Panc1 (cell line): Measurements from ENCODE around the gene ADAM10. TPM values are rescaled to one million over a fixed set of nuclear protein-coding genes. Genes with fewer than 3 reads are reported as not detected.

Source experiments
- ATAC-seq: fragments of 200-7000 bp; cut with Tn5 transposase; 2 replicates; pipeline ENCODE4 v1.9.1; 2020; ENCODE audit warnings: mild to moderate bottlenecking, moderate library complexity
- BruUV-seq: library from RNA; stranded (reverse); fragments of 400-500 nt; replicated peaks from 2 replicates; lab custom pipeline; 2021; lab: Mats Ljungman, UMichigan
- CTCF ChIA-PET: fragments of 300-600 bp; sonication (Branson Sonifier 250); formaldehyde crosslinking; loops from one replicate; lab custom pipeline; 2022; ENCODE audit warnings: antibody characterized with exemption; lab: Charles Lee
- POLR2A ChIA-PET: fragments of 300-600 bp; sonication (Branson Sonifier 250); formaldehyde crosslinking; loops from one replicate; lab custom pipeline; 2022; ENCODE audit warnings: antibody characterized with exemption; lab: Charles Lee
- DNase-seq: peaks from one replicate; pipeline ENCODE4 v3.0.0-alpha.2; 2010; ENCODE audit warnings: low read depth, low spot score
- H3K27ac ChIP-seq: 2 replicates; pipeline ENCODE4 v1.5.1; 2011; ENCODE audit warnings: mild to moderate bottlenecking, low read length, inconsistent platforms
- H3K27me3 ChIP-seq: fragments of 200-500 bp; sonication (Bioruptor generic); 2 replicates; pipeline ENCODE4 v1.6.0; 2014; ENCODE audit warnings: low read length, inconsistent platforms; ENCODE audit not compliant: control insufficient read depth, insufficient read depth
- H3K36me3 ChIP-seq: fragments of 200-500 bp; sonication (Bioruptor generic); 2 replicates; pipeline ENCODE4 v1.5.1; 2014; ENCODE audit warnings: inconsistent platforms, mild to moderate bottlenecking, low read length, moderate library complexity; ENCODE audit not compliant: control insufficient read depth, insufficient read depth
- H3K4me1 ChIP-seq: 2 replicates; pipeline ENCODE4 v1.5.1; 2011; ENCODE audit warnings: inconsistent platforms, mild to moderate bottlenecking, low read length, moderate library complexity; ENCODE audit not compliant: control insufficient read depth, insufficient read depth
- H3K4me3 ChIP-seq, 2 experiments: 2 replicates each; pipeline ENCODE4 v1.5.1; 2011 to 2012; ENCODE audit warnings: low read depth in 2 of 2, low read length in 2 of 2, mild to moderate bottlenecking in 2 of 2, inconsistent platforms in 1 of 2, moderate library complexity in 1 of 2
- H3K9me3 ChIP-seq: fragments of 200-500 bp; sonication (Bioruptor generic); 2 replicates; pipeline ENCODE4 v1.5.1; 2014; ENCODE audit warnings: low read depth, mild to moderate bottlenecking, inconsistent platforms, low read length, moderate library complexity; ENCODE audit not compliant: control insufficient read depth, insufficient read depth
- CTCF ChIP-seq: fragments of 450-650 bp; IDR thresholded peaks from 2 replicates; pipeline ENCODE4 v1.5.1; 2017; ENCODE audit warnings: mild to moderate bottlenecking
- POLR2AphosphoS5 ChIP-seq: IDR thresholded peaks from 2 replicates; pipeline ENCODE4 v1.6.1; 2012; ENCODE audit warnings: mild to moderate bottlenecking, low read depth, low read length, moderate library complexity
- REST ChIP-seq, 2 experiments: IDR thresholded peaks; 2 replicates each; pipeline ENCODE4 v1.6.1; 2011 to 2012; ENCODE audit warnings: low read depth in 2 of 2, control low read depth in 1 of 2, low read length in 1 of 2, mild to moderate bottlenecking in 1 of 2, moderate library complexity in 1 of 2; ENCODE audit not compliant: insufficient read depth in 1 of 2
- SIN3A ChIP-seq: IDR thresholded peaks from 2 replicates; pipeline ENCODE4 v1.6.1; 2012; ENCODE audit warnings: low read depth, mild to moderate bottlenecking, low read length, moderate library complexity, borderline replicate concordance; ENCODE audit not compliant: insufficient read depth
- TCF7L2 ChIP-seq: IDR thresholded peaks from 2 replicates; pipeline ENCODE4 v1.6.1; 2011; ENCODE audit warnings: mild to moderate bottlenecking, low read depth, low read length, inconsistent platforms
- in situ Hi-C: cut with HindIII; loops from 2 replicates; pipeline ENCODE4 v1.10.0; 2016; ENCODE audit warnings: low sequenced_read_pairs, low pct_unique_long_range_greater_than_20kb
- intact Hi-C: fragments of 100-400 bp; cut with micrococcal nuclease; formaldehyde crosslinking; loops from one replicate; pipeline ENCODE4 v1.10.0; 2022; ENCODE audit not compliant: unreplicated experiment
- total RNA-seq: library from RNA; stranded (reverse); gene quantifications from one replicate; pipeline ENCODE4 v1.2.1, GENCODE V29; 2021; ENCODE audit not compliant: unreplicated experiment

ADAM10 gene
- total RNA-seq, 1 experiment from 2014 or later, result 176 TPM

GRCh38 chr15:58553365-58553918, 196.1 kb downstream of the ADAM10 start:
- no TSS peak for BruUV-seq
- DNase-seq (no peak), ATAC-seq (no peak)
- Histone ChIP-seq H3K4me3 (no peak overlapping the region), H3K9me3 (no peaks in the 10 kb centered on the region), H3K36me3 (no peaks in the 10 kb centered on the region), H3K27ac (no peak overlapping the region), H3K4me1 (no peaks in the 10 kb centered on the region), H3K27me3 (no peaks in the 10 kb centered on the region)
- intact Hi-C loops, result no loop called here
- ChIA-PET CTCF (no interaction called here), POLR2A (no interaction called here)
- in situ Hi-C loops, result no loop called here
- TF ChIP-seq TCF7L2 (no peak), CTCF (no peak), REST (IDR thresholded peaks at IDR 0.05; ENCODE audit: insufficient read depth in 1 of 2, low read depth in 2 of 2, low read length in 1 of 2) (no peak), SIN3A (no peak), POLR2AphosphoS5 (no peak)

- no peaks in the 10 kb centered on the region for H3K36me3 ChIP-seq
- intact Hi-C loops, result no loop called here
- in situ Hi-C loops, result no loop called here
- no peak overlapping the region for H3K4me3 ChIP-seq
- no peaks in the 10 kb centered on the region for H3K4me1 ChIP-seq
- TF ChIP-seq TCF7L2 (no peak), CTCF (no peak), REST (IDR thresholded peaks at IDR 0.05; ENCODE audit: insufficient read depth in 1 of 2, low read depth in 2 of 2, low read length in 1 of 2) (no peak), POLR2AphosphoS5 (no peak)
- ChIA-PET CTCF (no interaction called here), POLR2A (no interaction called here)
- no peaks in the 10 kb centered on the region for H3K9me3 ChIP-seq
- no TSS peak for BruUV-seq
- ATAC-seq (no peak), DNase-seq (no peak)
- no peaks in the 10 kb centered on the region for H3K27me3 ChIP-seq
- H3K27ac ChIP-seq, result no peak overlapping the region
Measured at GRCh38 chr15:58552505-58553364, 196.8 kb downstream of the ADAM10 start.
